Measurements from ENCODE around the gene DSG3. TPM values are rescaled to one million over a fixed set of nuclear protein-coding genes. Genes with fewer than 3 reads are reported as not detected.

DSG3 gene
- total and polyA plus RNA-seq, 12 donors, result 0.04 TPM; not detected in 11

- Histone ChIP-seq H3K27me3 (no peaks in the 10 kb centered on the region), H3K9me3 (no peaks in the 10 kb centered on the region), H3K36me3 (no peaks in the 10 kb centered on the region), H3K4me1 (no peaks in the 10 kb centered on the region), H3K27ac (no peak overlapping the region), H3K4me3 (no peak overlapping the region)
- ATAC-seq (no peak), DNase-seq (no peak)
- TF ChIP-seq CTCF (IDR thresholded peaks at IDR 0.05), result no peak
- intact Hi-C loops (cut with DNase I), result no loop called here
Observed at GRCh38 chr18:31445908-31446307, 1.6 kb upstream of the DSG3 start.

GRCh38 chr18:31446854-31447253 is 687 bp upstream of the DSG3 start:
- ATAC-seq (no peak), DNase-seq (no peak)
- no peaks in the 10 kb centered on the region for H3K9me3 ChIP-seq
- H3K27me3 ChIP-seq, result no peaks in the 10 kb centered on the region
- intact Hi-C loops (cut with DNase I), result no loop called here
- H3K27ac ChIP-seq, result no peak overlapping the region
- 75 to 81% methylated on average over 3 of the region's 3 CpGs for WGBS, 2 donors
- H3K4me3 ChIP-seq, result no peak overlapping the region
- TF ChIP-seq CTCF (IDR thresholded peaks at IDR 0.05), result no peak
- H3K4me1 ChIP-seq, result no peaks in the 10 kb centered on the region
- H3K36me3 ChIP-seq, result no peaks in the 10 kb centered on the region

GRCh38 chr18:31450409-31450808 is 2.9 kb downstream of the DSG3 start:
- H3K4me3 ChIP-seq, result no peak overlapping the region
- no peaks in the 10 kb centered on the region for H3K27me3 ChIP-seq
- H3K4me1 ChIP-seq, result no peaks in the 10 kb centered on the region
- no peaks in the 10 kb centered on the region for H3K9me3 ChIP-seq
- H3K27ac ChIP-seq, result no peak overlapping the region
- ATAC-seq, result no peak
- no peak for TF ChIP-seq CTCF (IDR thresholded peaks at IDR 0.05)
- no peak for DNase-seq
- intact Hi-C loops (cut with DNase I), result loop anchor here in 1 of 10 donors (2.0 kb wide), 1 partner anchor 20 kb away; no protein-coding TSS in a partner anchor
- no peaks in the 10 kb centered on the region for H3K36me3 ChIP-seq

- Histone ChIP-seq H3K4me1 (no peaks in the 10 kb centered on the region), H3K27ac (no peak overlapping the region), H3K9me3 (no peaks in the 10 kb centered on the region), H3K4me3 (no peak overlapping the region), H3K36me3 (no peaks in the 10 kb centered on the region), H3K27me3 (no peaks in the 10 kb centered on the region)
- 89% methylated on average over 1 of the region's 1 CpG for WGBS, 2 donors
- no peak for DNase-seq
- intact Hi-C loops (cut with DNase I), result loop anchor here in 1 of 10 donors (2.0 kb wide), 1 partner anchor 19 kb away; no protein-coding TSS in a partner anchor
- no peak for ATAC-seq
- TF ChIP-seq CTCF (IDR thresholded peaks at IDR 0.05), result no peak
Observed at GRCh38 chr18:31451625-31452024, 4.1 kb downstream of the DSG3 start.

Measured in heart right ventricle (tissue), 16 donors.